Activated T-cell treated with anti-CD3 and anti-CD28 coated beads for 48 hours (primary cell): ENCODE measurements around the gene PHGDH.
"Not testable (repeated sequence)": the region's sequence is repeated elsewhere in the genome, so short reads cannot be mapped to it uniquely, and the experiment has no call there.

Experiments
- DNase-seq: peaks from one replicate; pipeline ENCODE4 v3.0.0-alpha.2; 2020; ENCODE audit warnings: low read depth

Gene PHGDH

DNA sequence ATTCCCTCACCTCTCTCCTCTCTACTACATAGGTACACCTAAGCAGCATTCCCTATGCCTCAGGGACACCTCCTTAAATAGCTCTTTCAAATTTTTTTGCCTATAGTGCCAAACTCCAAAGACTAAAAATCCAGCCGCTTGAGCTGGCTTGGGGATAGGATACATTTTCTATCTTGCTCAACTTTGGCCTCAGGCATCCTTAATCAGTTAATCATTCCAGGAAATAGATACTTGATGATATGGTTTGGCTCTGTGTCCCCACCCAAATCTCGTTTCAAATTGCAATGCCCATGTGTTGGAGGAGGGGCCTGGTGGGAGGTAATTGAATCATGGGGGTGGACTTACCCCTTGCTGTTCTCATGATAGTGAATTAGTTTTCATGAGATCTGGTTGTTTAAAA lies 11.4 kb upstream of the PHGDH start:
- DNase-seq: no peak

DNA sequence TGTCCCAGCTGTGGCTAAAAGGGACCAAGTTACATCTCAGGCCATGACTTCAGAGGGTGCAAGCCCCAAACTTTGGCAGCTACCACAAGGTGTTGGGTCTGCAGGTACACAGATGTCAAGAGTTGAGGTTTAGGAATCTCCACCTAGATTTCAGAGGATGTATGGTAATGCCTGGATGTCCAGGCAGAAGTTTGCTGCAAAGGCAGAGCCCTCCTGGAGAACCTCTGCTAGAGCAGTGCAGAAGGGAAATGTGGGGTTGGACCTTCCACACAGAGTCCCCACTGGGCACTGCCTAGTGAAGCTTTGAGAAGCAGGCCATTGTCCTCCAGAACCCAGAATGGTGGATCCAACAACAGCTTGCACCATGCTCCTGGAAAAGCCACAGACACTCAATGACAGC lies 10.1 kb upstream of the PHGDH start:
- no peak for DNase-seq

DNA sequence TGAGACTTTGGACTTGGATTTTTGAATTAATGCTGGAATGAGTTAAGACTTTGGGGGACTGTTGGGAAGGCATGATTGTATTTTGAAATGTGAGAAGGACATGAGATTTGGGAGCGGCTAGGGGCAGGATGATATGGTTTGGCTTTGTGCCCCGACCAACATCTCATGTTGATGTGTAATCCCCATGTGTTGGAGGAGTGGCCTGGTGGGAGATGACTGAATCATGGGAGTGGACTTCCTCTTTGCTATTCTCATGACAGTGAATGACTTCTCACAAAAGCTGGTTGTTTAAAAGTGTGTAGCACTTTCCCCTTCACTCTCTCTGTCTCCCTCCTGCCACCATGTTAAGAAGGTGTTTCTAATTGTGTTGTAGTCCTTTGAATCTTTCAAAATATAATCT lies 9.3 kb upstream of the PHGDH start:
- DNase-seq: no peak

DNA sequence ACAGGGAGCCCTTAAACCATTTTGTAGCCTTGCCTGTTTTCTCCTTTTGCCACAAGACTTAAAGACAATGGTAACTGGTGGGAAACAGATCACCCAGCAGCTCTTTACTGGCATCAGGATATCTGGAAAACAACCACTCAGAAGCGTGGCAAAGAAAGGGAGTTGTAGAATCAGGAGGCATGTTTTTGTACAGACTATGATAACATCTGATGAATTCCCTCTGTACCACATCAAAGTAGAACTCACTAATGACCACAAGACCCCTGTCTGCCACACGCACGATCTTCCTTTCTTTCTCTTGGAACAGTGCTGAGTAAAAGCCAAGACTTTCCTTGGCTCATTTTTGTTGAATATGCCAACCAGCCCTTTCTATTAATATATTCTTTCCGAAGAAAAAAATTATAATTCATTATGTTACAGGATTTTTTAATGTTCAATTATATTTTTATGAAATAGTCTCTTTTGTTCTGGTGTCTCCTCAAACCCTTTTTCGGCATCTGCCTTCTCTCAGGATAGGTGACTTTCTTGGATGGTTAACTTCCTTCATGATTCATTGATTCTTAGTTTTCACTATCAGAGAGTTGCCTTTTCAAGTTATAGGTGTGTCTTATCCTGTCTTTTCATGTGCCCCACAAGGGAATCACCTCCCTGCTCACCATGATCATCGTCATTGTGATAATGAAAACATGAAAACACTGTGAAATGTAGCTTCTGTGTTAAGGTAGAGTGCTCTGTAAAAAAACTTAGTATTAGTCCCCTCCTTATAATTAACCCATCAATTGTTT lies 7.9 kb upstream of the PHGDH start:
- no peak for DNase-seq

DNA sequence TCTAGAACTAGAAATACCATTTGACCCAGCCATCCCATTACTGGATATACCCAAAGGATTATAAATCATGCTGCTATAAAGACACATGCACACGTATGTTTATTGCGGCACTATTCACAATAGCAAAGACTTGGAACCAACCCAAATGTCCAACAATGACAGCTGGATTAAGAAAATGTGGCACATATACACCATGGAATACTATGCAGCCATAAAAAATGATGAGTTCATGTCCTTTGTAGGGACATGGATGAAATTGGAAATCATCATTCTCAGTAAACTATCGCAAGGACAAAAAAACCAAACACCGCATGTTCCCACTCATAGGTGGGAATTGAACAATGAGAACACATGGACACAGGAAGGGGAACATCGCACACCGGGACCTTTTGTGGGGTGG lies 5.1 kb upstream of the PHGDH start:
- DNase-seq: not testable (repeated sequence)

DNA sequence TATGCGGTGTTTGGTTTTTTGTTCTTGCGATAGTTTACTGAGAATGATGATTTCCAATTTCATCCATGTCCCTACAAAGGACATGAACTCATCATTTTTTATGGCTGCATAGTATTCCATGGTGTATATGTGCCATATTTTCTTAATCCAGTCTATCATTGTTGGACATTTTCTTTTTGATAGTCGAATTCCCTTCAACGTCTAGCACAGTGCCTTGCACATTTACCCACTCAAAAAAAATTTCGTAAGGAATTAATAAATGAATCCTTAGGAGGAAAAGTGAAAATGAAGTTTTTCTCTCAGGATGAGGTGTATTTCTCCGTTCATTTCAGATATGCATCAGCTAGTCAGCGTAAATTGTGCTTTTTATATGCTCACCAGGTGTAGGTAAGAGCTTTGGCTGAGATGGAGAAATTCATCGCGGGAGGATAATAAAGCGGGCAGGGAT lies 354 bp upstream of the PHGDH start:
- not testable (repeated sequence) for DNase-seq

DNA sequence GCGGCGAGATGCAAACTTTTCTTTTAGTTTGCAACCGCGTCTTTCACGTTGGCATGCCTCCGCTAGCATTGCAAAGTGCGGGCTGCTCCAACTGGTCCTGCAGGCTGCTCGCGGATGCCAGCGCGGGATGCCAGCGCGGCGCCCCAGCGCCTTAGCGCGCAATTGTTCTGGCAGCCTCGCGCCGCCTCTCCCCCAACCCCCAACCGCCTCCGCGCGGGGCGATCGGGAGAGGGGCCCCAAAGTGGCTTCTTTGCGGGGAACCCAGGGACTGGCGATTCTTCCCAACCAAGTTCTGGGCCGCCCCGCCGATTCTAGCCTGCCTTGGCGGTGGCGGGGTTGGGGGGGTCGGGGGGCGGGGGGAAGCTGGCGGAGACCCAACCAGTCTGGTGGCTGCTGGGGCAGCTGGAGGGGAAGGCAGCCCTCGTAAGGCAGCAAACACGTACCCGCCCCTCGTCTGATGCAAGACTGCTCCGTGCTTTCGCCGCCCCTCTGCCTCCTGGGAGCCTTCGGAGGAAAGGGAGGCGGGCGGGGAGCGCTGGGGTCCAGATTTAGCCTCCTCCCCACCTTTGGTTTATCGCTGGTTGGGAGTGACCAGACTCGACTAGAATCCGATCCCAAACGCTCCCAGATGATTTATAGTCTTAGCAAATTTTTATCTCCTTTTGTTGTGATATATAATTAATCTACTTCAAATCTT lies 756 bp downstream of the PHGDH start:
- DNase-seq: peak; percentile 59

DNA sequence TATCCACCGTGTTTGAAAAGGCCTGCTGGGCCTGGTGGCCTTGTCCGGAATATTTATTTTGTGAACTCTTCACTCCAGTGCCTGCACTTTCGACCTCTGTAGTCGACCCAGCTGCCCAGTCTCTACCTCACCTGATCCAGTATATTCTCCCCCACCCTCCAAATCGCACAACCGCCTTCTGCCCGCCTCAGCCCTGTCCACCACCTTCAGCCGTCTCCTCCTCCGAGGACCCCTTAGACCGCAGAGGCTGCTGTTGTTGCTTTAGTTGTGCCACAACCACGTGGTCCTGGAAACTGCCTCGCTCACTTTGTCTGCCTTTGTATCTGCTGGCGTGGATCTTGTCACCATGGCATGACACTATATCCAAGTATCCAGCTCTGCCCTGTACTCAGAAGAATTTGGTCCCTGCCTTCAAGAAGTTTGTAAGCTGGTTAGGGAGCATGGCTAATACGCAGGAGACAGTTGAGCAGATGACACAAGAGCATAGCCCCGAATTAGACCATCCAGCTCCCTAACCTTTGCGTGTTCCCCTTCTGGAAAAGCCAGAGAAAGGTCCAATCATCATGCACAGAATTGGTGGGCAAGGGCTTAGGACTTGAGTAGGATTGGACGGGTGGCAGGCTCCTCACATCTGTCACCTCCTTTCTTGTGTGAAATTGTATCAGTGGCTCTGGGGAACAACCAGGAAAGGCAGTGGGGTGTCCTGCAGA lies 1.5 kb downstream of the PHGDH start:
- no peak for DNase-seq

DNA sequence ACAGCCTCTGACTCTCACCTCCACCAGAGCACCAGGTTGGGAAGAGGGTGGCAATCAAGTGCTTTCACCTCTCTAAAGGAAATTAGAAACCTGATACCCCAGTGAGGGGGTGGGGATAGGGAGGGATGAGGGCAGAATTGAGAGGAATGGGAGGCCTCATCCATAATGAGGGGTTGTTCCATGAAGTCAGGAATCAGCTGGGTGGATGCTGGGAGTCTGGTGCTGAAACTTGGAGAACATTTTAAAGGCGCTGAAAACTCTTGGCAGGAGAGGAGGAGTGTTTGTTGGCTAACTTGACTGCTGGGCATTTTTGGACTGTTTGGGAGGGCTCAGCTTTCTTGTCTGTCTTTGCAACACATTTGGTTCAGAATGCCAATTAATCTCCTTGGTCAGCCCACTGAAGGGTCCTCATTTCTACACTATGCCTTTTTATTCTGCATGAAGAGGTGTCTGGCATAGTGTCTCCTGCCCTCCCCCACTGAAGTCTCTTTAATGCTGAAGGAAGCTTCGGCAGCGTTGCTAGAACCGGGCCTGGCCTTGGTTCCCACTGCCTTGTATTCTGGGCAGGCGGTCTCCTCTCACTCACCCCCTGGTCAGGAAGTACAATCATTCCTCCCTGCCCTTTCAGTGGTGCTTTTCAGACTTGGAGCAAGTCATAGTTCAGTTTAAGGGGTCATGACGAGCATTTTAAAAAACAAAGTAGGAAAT lies 2.2 kb downstream of the PHGDH start:
- no peak for DNase-seq

DNA sequence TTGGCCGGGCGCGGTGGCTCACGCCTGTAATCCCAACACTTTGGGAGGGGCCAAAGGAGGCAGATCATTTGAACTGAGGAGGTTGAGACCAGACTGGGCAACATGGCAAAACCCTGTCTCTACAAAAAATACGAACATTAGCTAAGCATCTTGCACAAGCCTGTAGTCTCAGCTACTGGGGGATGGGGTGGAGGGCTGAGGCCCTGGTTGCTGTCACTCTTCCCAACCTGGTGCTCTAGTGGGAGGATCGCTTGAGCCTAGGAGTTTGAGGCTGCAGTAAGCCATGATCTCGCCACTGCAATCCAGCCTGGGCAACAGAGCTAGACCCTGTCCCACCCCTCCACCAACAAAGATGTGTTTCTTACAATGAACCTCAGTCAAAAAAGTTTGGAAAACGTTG lies 2.8 kb downstream of the PHGDH start:
- no peak for DNase-seq

DNA sequence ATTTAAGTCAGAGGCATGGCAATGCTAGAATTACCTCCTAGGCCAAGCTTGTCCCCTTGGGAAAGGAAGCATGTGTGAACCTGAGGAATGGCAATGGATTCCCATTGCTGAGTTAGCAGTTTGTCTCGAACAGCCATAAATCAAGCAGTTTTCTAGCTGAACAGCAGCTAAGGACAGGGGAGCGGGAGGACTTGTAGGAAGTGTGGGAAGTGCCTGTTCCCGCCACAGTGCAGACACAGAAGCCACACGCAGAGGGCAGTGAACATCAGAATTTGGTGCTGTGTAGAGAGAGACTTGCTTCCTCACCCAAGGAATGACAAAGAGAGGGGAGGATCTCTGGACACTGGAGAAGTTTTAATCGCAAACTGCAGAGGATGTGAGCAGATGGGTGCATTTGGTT lies 3.8 kb downstream of the PHGDH start:
- DNase-seq: no peak

DNA sequence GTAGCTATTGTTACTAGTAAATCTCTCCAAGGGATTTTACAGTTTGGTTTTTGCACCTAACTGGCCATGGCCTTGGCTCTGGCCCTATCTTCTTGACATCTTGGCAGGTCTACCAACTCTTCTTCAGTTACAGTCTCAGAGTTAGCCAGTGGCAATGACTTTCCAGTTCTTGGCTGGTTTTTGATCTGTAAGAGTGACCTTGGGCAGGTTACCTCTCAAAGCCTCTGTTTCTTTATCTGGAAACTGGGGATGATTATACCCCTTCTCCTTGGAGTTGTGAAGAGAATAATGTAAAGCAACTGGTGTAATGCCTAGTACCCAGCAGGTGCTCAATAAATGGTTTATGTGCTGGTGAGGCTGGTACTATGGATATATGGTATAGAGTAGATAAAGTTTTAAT lies 6.7 kb downstream of the PHGDH start:
- DNase-seq: no peak

DNA sequence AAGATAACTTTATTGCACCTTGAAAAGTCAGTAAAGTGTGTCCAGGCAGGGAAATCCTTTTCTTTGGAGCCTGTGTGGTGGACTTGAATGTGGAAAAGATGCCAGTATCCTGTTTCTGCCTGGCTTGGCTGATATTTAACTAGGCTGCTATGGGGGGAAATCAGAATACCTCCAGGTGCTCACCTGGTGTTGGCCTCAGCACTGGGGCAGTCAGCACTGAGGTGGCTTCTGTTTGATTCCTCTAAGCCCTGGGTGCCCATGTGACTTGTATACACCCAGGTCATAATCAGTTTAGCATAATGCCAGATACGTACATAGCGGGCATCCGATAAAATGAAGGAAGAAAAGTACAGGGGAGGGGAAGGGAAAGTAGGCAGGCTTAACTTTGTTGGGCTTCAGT lies 7.2 kb downstream of the PHGDH start:
- no peak for DNase-seq

DNA sequence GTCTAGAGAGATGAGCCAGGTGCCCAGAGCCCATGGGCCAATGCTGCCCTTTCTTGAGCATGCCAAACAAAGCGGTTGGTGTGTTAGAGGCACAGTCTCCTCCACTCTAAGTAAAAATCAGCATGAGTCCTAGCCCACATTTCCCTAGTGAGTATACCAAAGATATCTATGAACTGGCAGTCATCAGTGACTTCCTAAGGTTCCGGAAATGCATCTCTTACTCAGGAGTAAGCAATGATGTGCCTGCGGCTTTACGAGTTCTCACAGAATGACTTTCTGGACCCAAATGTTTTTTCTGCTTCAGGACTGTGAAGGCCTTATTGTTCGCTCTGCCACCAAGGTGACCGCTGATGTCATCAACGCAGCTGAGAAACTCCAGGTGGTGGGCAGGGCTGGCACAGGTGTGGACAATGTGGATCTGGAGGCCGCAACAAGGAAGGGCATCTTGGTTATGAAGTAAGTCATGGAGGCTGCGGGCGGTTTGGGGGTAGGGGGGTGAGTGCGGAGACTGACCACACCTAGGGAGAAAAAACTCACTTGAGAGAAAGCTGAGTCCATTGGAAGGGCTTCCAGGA lies 9.2 kb downstream of the PHGDH start:
- DNase-seq: no peak

DNA sequence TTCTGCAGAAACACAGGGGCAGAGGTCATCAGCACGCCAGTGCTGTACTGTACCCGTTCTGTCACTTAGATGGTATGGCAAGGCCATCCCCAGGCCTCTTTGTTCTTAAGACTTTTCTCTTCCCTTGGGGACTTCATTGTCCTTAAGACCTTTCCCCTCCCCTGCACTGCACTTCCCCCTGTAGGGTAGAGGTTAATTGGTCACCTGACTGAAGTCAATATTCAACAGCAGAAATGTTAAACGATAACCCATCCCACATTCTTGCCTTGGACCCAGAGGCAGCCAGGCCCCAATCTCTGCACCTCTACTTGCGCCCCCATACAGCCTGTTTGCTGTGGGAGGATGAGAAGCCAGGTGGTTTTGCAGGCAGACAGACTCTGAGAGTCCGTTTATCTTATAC lies 10.2 kb downstream of the PHGDH start:
- no peak for DNase-seq

DNA sequence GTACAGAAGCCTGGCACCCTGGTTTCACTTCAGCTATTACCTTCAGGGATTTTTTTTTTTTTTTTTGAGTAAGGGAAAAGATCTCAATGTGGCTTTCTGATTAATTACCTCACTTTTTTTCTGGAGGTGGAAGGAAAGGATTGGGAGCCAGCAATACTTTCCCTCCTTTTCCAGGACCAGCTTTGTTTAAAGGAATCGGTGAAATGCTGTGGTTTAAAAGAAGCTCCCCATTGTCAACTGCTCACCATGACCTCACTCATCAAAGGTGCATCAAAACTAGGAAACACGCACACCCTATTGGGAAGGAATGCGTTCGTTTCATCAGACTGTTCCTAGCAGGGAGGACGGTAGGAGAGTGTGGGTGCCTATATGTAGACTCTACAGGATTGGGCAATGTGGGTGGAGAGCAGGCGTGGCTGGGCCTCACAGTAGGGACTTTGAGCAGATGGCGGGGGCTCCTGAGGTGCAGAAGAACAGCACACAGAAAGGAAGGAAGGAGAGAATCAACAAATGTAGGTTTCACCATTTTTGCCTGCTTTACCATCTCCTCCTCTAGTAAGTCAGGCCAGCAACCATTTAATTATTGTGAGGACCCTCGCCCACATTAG lies 13.0 kb downstream of the PHGDH start:
- DNase-seq: no peak

DNA sequence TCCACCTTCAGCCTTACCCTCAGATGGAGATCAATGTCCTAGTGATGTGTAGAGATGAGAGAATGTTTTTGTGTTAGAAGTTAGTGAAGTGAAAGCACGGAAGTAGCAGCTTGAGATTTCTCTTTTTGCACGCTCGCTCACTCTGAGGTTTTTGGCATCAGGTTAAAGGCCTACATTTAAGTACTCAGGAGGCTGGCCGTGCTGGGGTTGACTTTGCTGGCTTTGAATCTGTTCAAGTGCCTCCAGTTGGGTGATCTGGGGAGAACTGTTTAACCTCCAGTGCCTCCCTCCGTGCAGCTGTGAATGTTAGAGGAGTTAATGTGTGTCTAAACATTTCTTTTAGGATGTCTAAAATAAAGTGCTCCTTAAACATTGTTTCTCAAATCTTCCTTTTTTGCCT lies 13.9 kb downstream of the PHGDH start:
- DNase-seq: no peak

DNA sequence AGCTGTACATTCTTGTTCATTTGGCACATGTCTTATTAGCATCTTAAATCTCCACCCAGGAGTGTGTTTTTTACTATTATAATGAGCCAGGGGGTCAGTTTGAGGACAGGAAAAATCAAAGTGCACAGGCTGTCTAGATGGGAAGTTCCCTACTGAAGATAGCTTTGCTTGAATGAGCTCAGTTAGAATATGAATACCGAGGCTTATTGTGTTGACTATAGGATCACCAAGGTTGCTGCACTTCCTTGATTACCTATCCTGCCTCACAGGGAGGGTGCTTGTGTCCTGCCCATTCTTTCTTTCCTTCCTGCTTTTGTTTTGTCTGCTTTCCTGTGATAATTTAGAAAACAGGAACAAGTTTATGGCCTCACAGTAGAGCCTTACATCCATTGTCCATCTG lies 16.3 kb downstream of the PHGDH start:
- no peak for DNase-seq

DNA sequence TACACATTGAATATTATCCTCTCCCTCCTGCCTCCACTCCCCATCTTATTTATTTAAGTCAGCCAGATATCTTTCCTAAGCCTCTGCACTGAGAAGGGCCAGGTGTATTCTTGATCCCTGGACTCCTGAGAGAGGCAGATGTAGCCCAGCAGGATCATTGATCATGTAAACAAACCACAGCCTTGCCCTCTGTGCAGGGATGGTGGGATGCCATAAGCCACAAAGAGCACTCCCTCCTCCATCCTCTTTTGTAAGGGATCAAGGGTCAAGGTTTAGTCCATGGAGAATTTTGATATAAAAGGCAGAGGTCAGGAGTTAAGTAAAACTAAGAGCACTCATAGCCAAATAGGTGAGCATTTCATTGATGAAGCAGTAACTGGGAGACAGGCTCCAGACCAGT lies 17.3 kb downstream of the PHGDH start:
- DNase-seq: no peak

DNA sequence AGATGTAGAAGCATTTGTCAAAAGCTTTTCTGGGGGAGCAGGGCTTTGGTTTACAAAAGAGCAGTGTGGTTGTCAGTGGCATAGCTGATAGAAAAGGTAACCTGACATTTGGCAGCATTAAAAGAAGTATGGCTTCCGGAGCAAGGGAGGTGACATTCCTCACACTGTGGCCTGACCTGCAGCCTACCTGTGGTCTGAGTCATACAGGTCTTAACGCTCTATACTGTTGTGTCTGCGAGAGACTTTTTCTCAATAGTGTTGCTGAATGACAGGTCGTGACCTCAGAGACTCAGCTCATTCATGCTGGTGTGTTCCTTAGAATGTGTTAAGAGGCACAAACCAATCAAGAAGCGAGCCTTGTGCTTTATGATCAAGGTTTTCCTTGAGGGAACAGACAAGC lies 19.3 kb downstream of the PHGDH start:
- DNase-seq: no peak

DNA sequence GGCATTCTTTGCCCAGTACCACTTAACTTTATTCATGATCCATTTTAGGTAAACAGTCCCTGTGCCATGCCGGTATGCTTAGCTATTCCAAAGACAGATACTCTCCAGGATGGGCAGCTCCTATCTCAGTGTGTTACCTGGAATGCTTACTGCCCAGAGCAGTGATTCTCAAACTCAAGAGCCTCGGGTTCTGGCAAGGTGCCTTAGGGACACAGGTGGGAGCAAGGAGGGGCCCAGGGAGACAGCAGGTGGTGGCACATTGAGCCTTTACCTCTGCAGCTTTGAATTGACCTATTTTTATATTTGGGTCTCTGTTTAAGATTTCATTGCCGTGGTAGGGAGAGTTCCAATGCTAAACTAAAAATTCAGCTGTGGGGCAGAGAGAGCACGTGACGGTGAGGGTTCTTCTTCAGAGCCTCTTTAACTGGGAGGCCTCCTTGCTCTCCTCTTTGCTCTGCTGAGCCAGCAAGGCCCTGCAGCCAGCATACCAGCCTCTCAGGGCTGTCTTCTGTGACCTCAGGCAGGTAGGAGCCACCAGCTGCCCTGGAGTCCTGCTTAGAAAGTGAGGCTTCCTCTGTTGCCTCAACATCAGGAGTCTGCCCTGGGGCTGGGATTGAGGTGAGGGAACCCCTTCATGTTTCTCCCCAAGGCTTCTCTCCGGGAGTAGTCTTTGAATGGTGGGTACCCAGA lies 20.2 kb downstream of the PHGDH start:
- no peak for DNase-seq
